Gastroesophageal sphincter (tissue), 3 donors: ENCODE results near the gene FAM219B.

Experiments
- POLR2A ChIP-seq, 2 donors: fragments of 450-650 bp; IDR thresholded peaks; one replicate each; pipeline ENCODE4 v1.6.1; 2017; ENCODE audit warnings: antibody characterized with exemption in 2 of 2, mild to moderate bottlenecking in 2 of 2, moderate library complexity in 1 of 2
- POLR2AphosphoS5 ChIP-seq: sonication (generic); formaldehyde crosslinking; IDR thresholded peaks from one replicate; pipeline ENCODE4 v1.6.1; 2017; ENCODE audit warnings: antibody characterized with exemption
- TF ChIP-seq, protein P1 (sequence below), 4 experiments: fragments of 200-600 bp in 2 of 4; fragments of 450-650 bp in 2 of 4; sonication (generic) in 1 of 4; IDR thresholded peaks; one replicate each; pipeline ENCODE4 v1.5.1; 2017 to 2019; ENCODE audit warnings: antibody characterized with exemption in 4 of 4, mild to moderate bottlenecking in 2 of 4, moderate library complexity in 2 of 4

DNA sequence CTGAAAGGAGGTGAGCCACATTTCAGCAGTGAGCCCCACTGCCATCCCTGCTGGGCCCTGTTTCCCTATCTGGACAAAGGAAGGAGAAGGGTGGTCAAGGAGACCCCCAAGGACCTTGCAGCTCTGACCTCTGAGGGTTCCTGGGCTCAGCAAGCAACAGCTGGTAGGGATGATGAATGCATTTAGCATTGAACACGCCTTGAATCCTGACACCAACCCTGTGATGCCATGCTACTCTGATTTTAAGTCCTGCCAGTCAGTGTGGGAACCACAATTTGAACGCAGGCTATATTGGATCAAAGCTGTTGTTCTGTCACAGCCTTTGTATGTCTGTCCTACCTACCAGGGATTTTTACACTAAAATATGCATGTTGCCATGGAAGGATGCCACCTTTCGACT is 10.3 kb downstream of the FAM219B start:
- TF ChIP-seq, protein P1, sequence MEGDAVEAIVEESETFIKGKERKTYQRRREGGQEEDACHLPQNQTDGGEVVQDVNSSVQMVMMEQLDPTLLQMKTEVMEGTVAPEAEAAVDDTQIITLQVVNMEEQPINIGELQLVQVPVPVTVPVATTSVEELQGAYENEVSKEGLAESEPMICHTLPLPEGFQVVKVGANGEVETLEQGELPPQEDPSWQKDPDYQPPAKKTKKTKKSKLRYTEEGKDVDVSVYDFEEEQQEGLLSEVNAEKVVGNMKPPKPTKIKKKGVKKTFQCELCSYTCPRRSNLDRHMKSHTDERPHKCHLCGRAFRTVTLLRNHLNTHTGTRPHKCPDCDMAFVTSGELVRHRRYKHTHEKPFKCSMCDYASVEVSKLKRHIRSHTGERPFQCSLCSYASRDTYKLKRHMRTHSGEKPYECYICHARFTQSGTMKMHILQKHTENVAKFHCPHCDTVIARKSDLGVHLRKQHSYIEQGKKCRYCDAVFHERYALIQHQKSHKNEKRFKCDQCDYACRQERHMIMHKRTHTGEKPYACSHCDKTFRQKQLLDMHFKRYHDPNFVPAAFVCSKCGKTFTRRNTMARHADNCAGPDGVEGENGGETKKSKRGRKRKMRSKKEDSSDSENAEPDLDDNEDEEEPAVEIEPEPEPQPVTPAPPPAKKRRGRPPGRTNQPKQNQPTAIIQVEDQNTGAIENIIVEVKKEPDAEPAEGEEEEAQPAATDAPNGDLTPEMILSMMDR (IDR thresholded peaks at IDR 0.05), result no peak
- TF ChIP-seq POLR2A (IDR thresholded peaks at IDR 0.05) (no peak), POLR2AphosphoS5 (no peak)
